GM21360 (cell line): Measurements from ENCODE around the gene NSMF.
"Not testable (repeated sequence)": the region's sequence is repeated elsewhere in the genome, so short reads cannot be mapped to it uniquely, and the experiment has no call there.

Experiments
- ATAC-seq: cut with Tn5 transposase; IDR thresholded peaks from one replicate; pipeline ENCODE4 v1.9.1; 2021; ENCODE audit warnings: mild to moderate bottlenecking, moderate library complexity; ENCODE audit not compliant: unreplicated experiment

The NSMF gene

GRCh38 chr9:137477778-137478612, 18.9 kb upstream of the NSMF start:
- no peak for ATAC-seq

GRCh38 chr9:137476856-137477255, 17.7 kb upstream of the NSMF start:
- ATAC-seq, result no peak

GRCh38 chr9:137475666-137476065, 16.5 kb upstream of the NSMF start:
- no peak for ATAC-seq

GRCh38 chr9:137474271-137474670, 15.1 kb upstream of the NSMF start:
- ATAC-seq, result no peak

GRCh38 chr9:137470785-137471184, 11.7 kb upstream of the NSMF start:
- ATAC-seq, result no peak

- no peak for ATAC-seq
These were observed 8.8 kb upstream of the NSMF start for GRCh38 chr9:137467896-137468295.

GRCh38 chr9:137467161-137467581, 8.0 kb upstream of the NSMF start:
- ATAC-seq, result no peak

GRCh38 chr9:137466389-137467085, 7.4 kb upstream of the NSMF start:
- not testable (repeated sequence) for ATAC-seq

- ATAC-seq, result no peak
These were observed 6.7 kb upstream of the NSMF start for GRCh38 chr9:137465720-137466388.

GRCh38 chr9:137465000-137465719, 6.0 kb upstream of the NSMF start:
- ATAC-seq, result no peak

GRCh38 chr9:137464291-137464999, 5.3 kb upstream of the NSMF start:
- ATAC-seq, result no peak

GRCh38 chr9:137463931-137464290, 4.8 kb upstream of the NSMF start:
- no peak for ATAC-seq

- no peak for ATAC-seq
These were observed 4.1 kb upstream of the NSMF start for GRCh38 chr9:137462986-137463930.

GRCh38 chr9:137462396-137462985, 3.4 kb upstream of the NSMF start:
- ATAC-seq, result no peak

- ATAC-seq, result peak; percentile 28
These were observed 2.7 kb upstream of the NSMF start for GRCh38 chr9:137461663-137462395.

- no peak for ATAC-seq
These were observed 2.2 kb upstream of the NSMF start for GRCh38 chr9:137461316-137461662.

GRCh38 chr9:137460363-137461315, 1.5 kb upstream of the NSMF start:
- no peak for ATAC-seq
